GM21723 (cell line): ENCODE measurements around the gene TRMT112.

Source experiments
- ATAC-seq: cut with Tn5 transposase; IDR thresholded peaks from one replicate; pipeline ENCODE4 v1.9.1; 2021; ENCODE audit warnings: mild to moderate bottlenecking, moderate library complexity; ENCODE audit not compliant: unreplicated experiment

TRMT112 gene

GRCh38 chr11:64317325-64317960 lies at the start of gene TRMT112:
Gene TRMT112 (minus strand): TSS chr11:64317559. CDS start chr11:64317526, 33 bp downstream.
- ATAC-seq, result peak; percentile 57

GRCh38 chr11:64366751-64367150 lies 49.4 kb upstream of the TRMT112 start:
- ATAC-seq, result no peak

DNA sequence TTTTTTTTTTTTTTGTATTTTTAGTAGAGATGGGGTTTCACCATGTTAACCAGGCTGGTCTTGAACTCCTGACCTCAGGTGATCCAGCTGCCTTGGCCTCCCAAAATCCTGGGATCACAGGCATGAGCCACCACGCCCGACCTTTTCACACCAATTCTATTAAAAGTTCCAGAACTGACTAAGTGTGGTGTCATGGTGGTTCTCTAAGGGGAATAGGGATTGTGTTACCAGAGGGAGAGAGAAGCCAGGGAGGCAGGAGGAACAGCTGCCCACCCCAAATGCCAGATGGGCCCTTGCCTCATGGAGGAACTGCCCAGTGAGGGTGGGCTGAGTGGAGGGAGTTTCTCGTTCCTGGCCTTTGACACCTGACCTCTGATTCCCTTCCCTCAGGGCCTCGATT lies 47.6 kb upstream of the TRMT112 start:
- ATAC-seq, result no peak

DNA sequence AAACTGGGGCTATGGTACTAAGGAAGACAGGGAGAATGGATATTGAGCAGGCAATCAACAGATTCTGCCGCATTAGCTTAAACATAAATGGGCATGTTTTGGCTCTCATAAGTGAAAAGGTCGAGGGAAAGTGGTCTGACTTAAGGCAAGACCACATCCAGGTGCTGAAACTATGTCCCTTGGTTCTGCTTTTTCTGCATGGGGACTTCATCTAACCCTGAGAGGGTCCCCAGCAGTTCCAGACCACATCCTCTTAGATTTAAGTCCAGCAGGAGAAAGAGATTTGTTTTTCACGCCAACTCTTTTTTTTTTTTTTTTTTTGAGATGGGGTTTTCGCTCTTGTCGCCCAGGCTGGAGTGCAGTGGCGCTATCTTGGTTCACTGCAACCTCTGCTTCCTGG lies 47.1 kb upstream of the TRMT112 start:
- no peak for ATAC-seq

DNA sequence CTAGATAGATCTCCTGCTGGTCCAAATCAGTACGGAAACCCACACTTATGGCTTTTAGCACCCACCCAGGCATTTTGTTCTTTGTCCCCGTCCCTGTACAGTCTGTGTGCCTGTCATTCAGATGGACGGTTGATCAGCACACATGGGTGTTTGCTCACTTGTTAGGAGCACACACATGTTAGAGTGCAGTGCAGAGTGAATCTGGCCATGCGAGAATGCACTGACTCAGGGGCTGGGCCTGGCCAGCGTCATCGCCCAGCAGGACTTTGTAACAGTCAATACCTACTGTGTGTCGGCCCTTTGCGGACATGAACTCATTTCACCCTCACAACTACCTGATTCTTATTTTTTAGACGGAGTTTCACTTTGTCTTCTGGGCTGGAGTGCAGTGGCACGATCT lies 45.0 kb upstream of the TRMT112 start:
- no peak for ATAC-seq

DNA sequence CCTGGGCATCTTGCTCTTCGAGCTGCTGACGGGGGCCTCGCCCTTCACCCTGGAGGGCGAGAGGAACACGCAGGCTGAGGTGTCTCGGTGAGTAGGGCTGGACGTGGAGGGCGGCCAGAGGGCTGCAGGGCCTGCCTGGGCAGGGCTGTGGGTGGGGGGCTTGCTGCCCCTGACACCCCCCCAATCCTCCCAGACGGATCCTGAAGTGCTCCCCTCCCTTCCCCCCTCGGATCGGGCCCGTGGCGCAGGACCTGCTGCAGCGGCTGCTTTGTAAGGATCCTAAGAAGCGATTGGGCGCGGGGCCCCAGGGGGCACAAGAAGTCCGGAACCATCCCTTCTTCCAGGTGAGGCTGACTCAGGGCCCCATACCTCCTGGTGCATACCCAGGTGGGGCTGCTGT lies 44.3 kb upstream of the TRMT112 start:
- no peak for ATAC-seq

GRCh38 chr11:64360448-64360921 lies 43.1 kb upstream of the TRMT112 start:
- ATAC-seq, result no peak

GRCh38 chr11:64359712-64360445 lies 42.5 kb upstream of the TRMT112 start:
- no peak for ATAC-seq

DNA sequence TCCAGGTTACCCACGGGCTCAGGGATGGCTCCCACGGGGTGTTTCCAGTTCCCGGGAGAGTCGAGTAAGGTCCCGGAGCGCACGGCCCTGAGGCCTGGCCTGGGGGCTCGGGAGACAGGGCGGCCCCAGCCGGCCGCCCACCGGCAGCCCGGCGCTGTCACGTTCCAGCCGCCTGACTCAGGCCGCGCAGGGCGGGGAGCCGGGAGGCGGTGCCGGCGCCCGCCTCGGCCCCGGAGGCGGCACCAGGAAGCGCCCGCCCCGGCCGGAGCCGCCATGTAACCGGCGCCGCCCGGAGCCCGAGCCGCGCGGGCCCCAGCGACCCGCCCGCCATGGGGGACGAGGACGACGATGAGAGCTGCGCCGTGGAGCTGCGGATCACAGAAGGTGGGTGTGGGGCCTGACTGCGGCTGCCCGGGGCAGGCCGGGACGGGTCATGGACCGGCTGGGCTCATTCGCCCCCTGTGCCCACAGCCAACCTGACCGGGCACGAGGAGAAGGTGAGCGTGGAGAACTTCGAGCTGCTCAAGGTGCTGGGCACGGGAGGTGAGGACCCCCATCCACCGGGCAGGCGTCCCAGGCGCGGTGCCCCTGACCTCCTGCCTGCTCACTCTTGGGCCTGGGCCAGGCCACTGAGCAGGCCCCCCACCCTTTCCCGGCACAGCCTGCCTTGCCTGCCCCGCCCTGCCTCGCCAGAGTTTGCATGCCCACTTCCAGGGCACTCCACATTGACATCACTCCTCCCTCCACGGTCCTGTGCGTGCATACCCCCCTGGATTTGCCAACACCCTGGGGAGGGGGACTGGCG lies 41.8 kb upstream of the TRMT112 start, which contains the start of gene RPS6KA4:
Gene RPS6KA4, plus strand, starts transcription at position 256 of the 805 bp plus-strand sequence. Its CDS starts 74 bp downstream, at position 330.
- ATAC-seq, result peak; percentile 62

- ATAC-seq, result no peak
Measured at GRCh38 chr11:64358536-64358906, 41.2 kb upstream of the TRMT112 start.

- no peak for ATAC-seq
Measured at GRCh38 chr11:64357904-64358535, 40.7 kb upstream of the TRMT112 start.

DNA sequence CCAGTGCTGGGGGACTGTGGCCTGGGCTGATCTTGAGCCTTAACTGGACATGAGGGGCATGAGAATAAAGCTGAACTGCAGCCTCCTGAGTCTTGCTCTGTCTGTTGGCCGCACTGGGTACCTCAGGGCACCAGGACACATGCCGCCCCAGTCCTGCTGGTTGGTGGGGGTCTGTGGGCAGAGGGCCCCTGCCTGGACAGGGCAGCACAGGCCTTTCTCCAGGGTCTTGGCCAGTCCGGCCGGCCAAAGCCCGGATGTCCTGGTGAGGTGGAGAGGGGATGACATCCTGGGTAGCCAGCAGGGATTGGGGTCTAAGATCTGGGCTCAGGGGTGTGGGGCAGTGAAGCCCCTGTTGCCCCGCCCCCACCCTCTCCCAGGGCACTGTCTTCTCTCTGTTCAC lies 40.1 kb upstream of the TRMT112 start:
- no peak for ATAC-seq

GRCh38 chr11:64356498-64357411 lies 39.4 kb upstream of the TRMT112 start:
- ATAC-seq, result no peak

DNA sequence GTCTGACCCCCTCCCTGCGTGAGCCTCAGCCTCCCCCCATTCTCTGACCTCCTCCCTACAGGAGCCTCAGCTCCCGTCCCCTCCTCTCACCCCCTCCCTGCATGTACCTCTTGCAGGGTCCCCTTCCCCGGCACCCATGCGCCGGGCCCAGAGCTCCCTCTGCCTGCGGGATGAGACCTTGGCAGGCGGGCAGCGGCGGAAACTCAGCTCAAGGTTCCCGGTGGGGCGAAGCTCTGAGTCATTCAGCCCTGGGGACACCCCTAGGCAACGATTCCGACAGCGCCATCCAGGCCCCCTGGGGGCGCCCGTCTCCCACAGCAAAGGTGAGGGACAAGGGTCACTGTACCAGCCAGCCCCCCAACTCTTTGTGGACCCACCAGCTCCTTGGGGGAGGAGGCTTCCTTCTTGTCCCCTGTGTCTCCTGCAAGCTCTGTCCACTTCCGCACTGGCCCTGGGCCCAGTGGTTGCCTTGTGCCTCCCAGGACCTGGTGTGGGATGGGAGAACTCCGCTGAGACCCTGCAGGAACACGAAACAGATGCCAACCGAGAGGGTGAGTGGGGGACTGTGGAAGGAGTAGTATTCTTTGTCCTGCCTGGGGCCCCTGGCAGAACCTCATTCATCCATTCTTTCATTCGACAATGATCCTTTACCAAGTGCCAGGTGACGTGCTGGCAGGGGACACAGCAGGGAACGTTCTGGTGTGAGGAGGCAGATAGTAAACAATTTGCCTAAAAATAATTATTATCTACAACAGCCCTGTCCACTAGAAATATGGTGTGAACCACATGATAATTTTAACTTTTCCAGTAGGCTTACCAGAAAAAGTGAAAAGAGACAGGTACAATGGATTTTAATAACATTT lies 38.0 kb upstream of the TRMT112 start:
- no peak for ATAC-seq

DNA sequence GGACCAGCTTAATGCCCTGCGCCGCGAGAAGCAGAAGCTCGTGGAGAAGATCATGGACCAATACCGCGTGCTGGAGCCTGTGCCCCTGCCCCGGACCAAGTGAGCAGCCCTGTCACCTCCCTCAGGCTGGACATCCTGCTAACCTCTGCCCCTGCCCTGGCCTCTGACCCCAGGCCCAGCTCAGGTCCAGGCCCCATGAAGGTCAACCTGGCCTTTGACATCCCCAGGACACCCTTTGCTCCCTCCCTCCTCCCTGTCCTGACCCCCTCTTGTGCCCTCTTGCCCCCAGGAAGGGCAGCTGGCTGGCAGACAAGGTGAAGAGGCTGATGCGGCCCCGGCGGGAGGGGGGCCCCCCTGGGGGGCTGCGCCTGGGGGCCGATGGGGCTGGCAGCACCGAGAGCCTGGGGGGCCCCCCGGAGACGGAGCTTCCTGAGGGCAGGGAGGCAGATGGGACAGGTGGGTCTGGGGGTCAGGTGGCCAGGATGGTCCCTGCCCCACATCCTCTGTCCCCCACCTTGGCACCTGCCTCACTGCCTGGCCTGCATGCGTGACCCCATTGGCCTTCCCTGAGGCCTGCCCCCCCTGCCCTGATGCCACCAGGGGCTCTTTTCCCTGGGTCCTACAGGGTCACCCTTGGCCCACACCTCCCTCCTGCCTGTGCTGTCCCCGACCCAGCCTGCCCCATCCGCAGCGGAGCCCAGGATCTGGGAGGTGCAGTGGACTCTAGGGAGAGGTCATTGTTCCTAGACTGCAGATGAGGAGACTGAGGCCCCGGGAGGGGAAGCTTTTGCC lies 36.6 kb upstream of the TRMT112 start:
- ATAC-seq, result no peak

DNA sequence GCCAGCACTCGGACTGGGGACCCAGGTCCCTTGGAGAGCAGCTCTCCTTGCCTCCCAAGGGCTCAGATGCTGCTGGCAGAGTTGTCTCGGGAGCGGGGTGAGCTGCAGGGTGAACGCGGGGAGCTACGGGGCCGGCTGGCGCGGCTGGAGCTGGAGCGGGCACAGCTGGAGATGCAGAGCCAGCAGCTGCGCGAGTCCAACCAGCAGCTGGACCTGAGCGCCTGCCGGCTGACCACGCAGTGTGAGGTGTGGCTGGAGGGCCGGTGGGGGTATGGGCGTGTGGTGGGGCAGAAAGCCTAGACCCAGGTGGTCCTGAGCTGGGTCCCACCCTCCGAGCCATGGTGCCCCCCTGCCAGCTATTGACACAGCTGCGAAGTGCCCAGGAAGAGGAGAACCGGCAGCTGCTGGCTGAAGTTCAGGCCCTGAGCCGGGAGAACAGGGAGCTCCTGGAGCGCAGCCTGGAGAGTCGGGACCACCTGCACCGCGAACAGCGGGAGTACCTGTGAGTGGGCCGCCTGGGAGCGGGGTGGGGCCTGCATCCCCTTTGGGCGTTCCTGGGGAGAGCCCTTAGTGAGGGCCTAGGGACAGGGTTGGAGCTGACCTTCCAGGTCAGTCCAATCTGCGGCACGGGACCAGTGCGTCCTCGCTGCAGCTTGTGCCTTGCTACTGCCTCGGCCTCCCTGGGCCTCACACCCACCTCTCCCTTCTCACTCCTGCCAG lies 35.8 kb upstream of the TRMT112 start:
- ATAC-seq, result no peak

GRCh38 chr11:64352099-64352994 lies 35.0 kb upstream of the TRMT112 start:
- no peak for ATAC-seq
